NCI-H2171 treated with DMSO at 0.1 percent for 48 hours (cell line): ENCODE measurements around the gene PCNX2.
A peak's percentile ranks its signal among the peaks of the same experiment; 100 is the strongest.

ENCODE experiments used
- DNase-seq: peaks from one replicate; lab custom pipeline; 2025; lab: John Stamatoyannopoulos, UW

The PCNX2 gene

GRCh38 chr1:232956081-232956480, 339.4 kb downstream of the PCNX2 start:
- no peak for DNase-seq

GRCh38 chr1:232954594-232955365, 340.7 kb downstream of the PCNX2 start:
- DNase-seq: no peak

DNA sequence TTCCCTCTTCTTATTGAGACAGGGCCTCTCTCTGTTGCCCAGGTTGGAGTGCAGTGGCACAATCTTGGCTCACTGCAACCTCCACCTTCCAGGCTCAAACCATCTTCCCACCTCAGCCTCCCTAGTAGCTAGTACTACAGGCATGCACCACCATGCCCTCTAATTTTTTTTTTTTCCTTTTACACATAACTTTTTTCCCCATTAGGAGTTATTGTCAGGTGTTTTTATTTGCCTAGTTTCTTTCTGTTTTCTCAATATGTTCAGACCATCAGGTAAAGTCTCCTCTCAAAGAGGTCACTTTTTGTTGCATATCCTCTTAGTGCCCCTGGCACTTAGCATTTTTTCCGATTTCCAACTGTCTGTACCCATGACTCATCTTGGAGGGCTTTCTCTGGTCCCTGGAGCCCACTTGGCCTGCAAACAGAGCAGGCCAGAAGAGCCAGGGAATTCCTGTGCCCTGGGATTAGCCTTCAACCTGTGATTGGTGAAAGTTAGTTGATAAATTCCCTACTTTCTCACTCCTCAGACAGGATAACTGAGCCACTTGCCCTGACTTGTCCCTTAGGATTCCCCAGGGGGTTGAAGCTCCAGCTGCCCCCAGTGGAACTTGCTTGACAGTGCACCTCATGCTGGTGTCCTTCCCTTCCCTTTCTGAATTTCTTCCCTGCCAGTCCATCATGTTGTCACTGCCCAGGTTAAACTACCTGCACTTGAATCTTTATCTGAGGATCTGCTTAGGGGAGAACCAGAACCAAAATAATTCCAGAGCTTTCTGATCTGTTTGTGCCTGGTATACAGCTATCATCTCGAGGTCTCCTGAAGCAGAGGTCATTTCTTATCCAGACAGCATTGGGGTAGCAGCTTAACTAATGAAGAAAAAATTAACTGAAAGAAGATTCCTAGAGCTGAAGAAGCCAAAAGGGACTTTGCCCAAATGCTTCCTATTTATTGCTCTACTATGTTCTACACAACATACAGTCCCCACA, 342.7 kb downstream of the PCNX2 start:
- peak; percentile 67 for DNase-seq

DNA sequence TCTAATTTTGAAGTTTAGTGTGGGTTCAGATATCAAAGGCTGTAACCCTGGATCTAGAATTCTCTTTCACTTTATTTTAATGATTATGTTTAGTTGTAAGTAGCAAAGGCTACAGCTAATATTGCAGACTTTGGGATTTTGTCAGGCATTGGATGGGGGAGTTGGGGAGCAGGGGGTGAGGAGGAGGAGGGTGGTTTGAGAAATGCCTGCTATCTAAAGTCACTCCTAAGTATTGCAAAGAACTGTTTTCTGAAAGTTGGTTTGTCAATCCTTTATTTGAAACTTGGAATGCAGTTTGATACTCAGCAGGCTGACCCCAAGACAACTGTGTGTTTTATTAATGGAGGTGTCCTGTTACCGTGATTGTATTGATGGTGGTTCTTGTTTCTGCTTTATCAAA, 343.9 kb downstream of the PCNX2 start:
- no peak for DNase-seq

- no peak for DNase-seq
Observed at GRCh38 chr1:232951180-232951579, 344.3 kb downstream of the PCNX2 start.

GRCh38 chr1:232950197-232951176, 345.0 kb downstream of the PCNX2 start, which contains the start of gene NTPCR:
TSS of gene NTPCR (plus strand) at chr1:232950611. CDS start at chr1:232950711, 100 bp downstream.
- DNase-seq: peak; percentile 90

- no peak for DNase-seq
Observed at GRCh38 chr1:232949636-232950196, 345.8 kb downstream of the PCNX2 start.

DNA sequence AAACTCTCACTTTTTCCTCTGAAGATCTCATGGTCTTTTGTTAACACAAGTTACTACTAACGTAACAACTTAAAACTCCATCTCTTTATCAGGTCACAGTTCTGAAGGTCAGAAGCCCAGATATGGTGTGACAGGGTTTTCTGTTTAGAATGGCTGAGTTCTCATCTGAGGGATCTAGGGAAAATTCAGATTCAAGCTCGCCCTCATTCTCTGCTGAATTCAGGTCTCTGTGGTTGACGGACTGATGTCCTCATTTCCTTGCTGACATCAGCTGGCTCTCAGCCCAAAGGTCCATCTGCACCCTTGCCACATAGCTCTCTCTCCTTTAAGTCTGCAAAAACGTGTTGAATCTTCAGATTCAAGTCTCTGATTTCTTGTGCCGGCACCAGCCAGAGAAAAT, 351.2 kb downstream of the PCNX2 start:
- no peak for DNase-seq

GRCh38 chr1:232943679-232944252, 351.8 kb downstream of the PCNX2 start:
- DNase-seq: no peak

DNA sequence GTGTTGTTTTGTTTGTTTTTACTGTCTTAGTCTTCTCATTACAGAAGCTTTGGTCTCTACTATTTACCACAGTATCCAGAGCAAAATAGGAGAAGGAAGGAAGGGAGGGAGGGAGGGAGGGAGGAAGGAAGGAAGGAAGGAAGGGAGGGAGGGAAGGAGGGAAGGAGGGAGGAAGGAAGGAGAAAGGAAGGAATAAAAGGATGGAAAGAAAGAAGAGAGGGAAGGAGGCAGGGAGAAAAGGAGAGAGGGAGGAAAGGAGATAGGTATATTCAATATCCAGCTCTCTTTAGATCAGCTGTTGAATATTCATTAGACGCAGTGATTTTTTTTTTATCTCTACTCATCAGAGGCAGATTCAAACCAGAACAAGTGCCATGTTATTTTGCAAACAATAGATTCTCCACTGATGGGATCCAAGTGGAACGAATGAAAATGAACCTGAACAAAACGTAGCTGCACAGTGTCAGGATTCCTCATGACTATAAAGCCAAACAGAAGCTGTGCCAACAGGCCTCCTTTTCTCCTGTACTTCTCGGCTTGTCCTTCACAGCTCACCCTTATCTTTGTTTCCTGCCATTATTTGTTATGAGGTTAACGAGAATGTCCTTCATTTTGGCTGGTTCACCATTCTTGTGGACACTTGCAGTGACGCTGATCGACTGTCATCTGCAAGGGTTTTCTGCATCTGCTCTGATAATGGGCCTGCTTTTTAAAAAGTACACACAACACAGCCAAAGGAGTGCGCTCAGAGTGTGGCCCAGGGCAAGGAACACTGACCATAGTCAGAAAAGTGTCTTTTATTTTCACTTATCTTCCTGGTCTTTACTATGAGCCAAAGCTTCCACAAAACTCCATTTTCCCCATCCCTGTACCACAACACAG, 352.9 kb downstream of the PCNX2 start:
- no peak for DNase-seq

DNA sequence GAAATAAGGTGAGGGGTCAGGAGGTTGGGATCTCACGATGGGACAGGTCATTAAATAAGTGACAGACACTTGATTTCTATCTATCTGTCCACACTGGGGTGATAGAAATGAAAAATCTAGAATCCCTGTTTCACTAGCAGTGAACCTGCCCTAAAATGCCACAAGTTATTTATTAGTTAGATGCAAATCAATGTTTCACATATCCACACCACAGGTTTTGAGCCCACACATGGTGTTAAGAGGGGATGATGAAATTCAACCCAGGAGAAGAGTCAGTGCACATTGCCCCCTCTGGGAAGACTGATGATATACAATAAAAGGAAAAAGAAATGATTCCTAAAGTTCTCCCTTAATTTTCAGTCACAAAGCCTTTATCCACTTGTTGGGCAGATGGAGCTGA, 355.3 kb downstream of the PCNX2 start:
- DNase-seq: no peak

DNA sequence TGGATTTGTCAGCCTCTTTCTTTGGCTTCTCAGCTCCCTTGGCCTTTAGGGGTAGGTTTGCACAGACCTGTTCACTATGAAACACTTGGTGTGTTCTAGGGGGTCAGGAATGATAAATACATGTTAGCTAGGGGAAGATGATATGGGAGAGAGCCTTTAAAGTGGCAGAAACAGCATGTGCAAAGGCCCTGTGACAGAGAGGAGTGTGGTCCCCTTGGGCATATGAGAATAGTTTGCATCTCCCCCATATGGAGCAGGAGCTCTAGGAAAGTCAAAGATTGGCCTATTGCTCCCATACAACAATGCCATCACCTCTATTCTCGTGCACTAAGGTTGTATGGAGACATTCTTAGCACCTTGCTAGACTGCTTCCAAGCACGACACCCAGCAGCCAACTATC, 355.8 kb downstream of the PCNX2 start:
- DNase-seq: no peak

DNA sequence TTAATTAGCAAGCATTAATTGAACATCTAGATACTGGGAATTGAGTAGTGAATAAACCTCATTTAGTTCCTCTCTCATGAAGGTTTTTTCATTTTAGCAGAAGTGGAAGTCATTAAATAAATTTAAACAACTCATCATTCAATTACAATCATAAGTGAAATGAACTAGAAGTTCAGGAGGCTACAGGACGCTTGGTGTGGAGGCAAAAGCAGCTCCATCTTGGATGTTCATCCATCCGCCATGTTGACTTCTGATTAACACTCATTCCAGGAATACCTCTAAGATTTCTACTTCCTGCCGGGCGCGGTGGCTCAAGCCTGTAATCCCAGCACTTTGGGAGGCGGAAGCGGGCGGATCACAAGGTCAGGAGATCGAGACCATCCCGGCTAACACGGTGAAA, 356.6 kb downstream of the PCNX2 start:
- no peak for DNase-seq

DNA sequence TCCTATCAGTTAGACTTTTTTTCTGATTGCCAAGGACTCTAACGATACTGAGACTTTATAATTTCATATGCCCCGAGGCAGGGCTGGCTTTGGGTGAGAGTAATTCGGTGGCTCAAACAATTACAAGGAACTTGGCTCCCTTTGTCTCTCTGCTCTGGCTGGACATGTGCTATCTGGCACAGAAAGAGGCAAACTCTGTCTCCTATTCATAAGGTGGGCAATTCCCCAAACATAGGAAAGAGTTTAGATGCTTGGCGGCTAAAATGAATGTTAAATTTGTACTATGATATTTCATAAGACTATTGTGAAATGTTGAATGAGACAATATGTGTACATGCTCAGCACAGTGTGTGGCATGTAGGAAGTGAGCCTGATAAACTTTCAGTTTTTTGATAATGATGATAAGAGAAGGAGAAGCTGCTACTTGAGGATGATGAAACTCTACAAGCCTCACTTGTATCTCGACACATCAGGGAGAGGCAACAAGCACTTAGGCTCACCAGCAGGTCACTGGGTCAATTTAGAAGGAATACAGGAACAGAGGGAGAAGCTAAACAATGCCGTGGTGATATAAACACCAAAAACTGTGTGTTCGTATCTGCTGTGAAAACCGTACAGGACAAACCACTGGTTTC, 357.7 kb downstream of the PCNX2 start:
- no peak for DNase-seq

DNA sequence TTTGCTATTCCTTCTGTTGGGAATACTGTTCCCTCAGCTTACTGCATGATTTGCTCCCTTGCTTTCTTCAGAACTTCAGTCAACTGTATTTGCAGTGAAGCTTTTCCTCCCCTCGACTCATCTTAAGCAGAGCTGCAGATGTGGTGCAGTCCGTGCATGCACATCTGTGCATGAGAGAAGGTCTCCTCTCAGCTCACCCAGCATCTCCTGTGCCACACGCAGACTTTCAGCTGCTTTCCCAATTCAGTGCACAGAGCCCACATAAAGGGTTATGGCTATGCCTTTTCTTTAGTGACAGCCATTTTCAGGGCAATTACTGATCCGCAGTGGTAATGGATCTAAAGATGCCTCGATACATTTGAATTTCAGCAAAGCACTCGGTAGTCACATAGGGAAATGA, 358.6 kb downstream of the PCNX2 start:
- DNase-seq: no peak
